ENCODE results near the gene ARFGAP3. TPM values are rescaled to one million over a fixed set of nuclear protein-coding genes. Genes with fewer than 3 reads are reported as not detected.
"Not testable (repeated sequence)": the region's sequence is repeated elsewhere in the genome, so short reads cannot be mapped to it uniquely, and the experiment has no call there.

ARFGAP3 gene
- total RNA-seq, 1 donor from 2014 or later, result 36.9 TPM

DNA sequence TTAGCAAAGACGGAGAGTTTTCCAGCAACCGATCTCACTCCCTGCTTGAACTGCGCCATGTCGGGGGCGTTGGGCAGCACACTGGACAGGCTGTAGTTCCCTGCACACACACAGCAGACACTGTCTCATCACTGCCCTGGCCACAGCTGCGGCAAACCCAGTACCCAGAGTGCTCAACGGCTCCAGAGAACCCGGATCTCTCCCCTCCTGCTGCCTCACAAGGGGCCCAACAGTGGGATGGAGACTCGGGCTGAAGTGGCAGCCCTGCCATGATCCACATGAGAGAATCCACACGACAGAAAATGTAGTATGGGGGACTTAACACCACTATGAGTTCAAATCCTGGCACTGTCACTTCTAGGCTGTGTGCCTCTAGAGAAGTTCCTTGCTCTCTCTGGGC, 58.0 kb downstream of the ARFGAP3 start:
- intact Hi-C loops (cut with micrococcal nuclease), result no loop called here

DNA sequence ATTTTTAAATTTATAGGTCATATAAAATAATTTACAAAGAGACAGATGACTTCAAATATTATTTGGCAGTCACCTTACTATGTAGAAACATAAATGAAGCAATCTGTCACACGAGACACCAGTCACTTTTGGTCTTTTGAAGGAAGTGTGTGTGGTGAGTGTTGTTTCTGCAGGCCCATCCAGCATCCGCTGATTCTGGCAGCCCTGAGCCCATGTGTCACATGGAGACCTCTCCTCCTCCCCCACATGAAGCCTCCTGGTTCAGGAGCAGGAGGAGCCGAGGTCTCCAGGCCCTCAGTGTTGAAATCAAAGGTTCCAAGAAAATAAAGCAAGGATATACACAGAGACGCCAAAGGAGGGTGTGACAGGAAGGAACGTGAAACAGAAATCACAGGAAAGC, 60.1 kb downstream of the ARFGAP3 start:
- intact Hi-C loops (cut with micrococcal nuclease), result no loop called here

DNA sequence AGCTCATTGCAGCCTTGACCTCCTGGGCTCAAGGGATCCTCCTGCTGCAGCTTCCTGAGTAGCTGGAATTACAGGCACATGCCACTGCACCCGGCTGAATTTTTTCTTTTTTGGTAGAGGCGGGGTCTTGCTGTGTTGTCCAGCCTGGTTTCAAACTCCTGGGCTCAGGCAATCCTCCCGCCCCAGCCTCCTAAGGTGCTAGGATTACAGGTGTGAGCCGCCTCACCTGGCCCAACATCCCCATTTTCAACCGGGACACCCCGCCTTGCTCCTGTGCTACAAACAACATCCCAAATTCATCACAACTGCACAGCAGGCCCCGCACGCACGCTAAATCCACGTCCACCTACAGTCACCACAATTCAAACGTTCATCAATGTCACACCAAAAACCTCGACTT, 61.0 kb downstream of the ARFGAP3 start:
- intact Hi-C loops (cut with micrococcal nuclease), result no loop called here

DNA sequence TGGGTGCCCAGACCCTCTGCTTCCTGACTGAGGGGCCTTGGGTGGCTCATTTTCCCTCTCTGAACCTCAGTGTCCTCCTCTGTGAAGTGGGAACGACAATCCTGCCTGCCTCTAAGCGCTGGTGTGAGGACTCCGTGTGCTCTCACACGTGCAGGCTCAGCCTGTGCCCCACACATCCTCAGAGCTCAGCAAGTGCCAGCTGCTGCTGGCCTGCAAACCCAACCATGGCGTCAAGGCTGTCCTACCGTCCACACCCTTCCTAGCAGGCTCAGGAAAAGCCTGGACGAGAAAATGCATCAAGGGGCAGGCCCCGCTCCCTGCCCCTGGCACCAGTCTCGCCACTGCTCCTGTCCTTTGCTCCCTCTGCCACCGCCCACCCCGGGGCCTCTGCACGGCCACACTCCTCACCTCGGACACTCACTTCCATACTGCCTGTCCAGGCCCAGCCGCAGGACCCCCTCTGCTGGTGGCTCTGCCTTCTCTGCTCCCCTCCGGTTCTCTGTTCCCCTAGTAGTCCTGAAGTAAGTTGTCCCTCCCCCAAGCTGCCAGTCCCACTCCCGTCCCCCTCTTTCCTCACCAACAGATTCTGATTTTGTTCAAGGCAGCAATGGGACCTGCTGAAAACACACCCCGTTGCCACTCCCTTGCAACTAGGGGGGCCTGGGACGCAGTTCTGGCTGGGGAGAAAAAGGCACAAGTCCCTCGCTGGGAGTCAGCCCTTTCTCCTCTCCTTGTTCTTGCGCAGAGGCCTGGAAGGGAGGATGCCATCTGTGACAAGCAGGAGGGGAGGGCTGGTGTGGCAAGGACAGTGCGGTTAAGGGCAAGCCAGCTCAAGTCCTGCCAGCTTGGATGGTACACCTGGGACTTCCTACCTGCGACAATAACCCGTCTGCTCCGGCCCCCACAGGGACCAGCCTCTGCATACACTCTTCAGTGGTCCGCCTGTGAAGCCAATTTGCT, 62.2 kb downstream of the ARFGAP3 start:
- intact Hi-C loops (cut with micrococcal nuclease), result no loop called here

DNA sequence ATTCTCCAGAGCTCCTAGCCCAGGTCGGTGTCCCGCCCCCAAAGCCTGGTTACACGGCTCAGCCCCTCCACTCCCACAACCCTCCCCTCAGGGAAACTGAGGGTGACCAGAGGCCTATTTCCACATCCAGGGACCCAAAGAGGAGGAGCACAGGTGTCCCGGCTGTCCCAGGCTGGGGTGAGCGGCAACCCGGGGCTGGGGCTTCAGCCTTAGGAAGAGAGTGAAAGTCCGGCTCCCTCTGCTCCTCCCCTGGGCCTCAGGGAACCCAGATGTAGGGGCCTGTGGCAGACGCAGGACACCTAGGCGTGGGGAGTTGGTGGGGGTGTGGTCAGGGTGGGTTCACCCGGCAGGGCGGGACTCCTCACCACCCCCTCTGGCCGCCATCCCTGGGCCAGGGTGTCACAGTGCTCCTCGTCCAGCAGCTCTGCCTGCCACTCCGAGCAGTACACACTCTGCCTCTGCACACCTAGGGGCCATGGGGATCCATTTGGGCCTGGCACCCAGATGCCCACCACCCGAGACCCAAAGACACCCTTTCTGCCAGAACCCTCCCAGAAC, 63.1 kb downstream of the ARFGAP3 start:
- intact Hi-C loops (cut with micrococcal nuclease), result no loop called here

DNA sequence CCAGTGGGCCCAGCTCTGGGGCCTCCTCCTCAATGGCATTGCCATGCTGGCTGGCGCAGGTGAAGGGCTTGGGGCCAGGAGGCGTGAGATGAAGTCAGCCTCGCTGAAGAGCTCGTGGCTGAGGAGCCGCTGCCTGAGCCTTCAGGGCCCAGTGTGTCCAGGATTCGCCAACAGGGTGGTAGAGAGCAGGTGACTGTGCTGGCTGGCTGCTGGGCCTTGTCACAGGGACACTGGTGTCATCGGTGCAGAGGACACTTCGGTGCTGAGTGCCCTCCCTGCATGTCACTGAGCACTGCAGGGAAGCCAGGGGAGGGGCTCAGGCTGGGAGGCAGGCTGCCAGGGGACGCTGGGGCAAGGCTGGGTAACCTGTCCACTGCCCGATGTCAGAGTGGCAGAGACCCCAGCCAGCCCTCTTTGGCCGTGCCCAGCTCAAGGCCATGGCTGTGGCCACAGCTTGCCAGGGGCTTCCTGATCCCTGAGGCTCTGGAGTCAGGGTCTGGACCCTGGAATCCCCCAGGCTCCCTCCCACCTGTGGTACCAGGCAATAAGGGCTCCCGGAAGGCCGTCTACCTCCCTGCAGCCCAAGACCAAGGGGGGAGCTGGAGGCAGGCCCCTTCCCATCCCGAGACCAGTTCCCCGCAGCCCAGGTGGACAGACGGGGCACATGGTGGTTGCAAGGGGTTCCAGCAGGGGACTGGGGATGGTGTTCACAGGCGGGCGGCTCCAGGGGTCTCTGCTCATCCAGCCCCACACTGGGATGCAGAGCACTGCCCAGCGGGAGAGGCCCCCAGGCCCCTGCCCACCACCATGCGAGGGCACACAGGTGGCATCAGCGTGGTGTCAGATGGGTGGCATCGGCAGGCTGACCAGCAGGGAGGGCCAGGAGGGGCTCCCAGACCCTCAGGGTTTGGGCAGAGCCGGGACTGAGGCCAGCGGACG, 63.9 kb downstream of the ARFGAP3 start:
- intact Hi-C loops (cut with micrococcal nuclease), result no loop called here

DNA sequence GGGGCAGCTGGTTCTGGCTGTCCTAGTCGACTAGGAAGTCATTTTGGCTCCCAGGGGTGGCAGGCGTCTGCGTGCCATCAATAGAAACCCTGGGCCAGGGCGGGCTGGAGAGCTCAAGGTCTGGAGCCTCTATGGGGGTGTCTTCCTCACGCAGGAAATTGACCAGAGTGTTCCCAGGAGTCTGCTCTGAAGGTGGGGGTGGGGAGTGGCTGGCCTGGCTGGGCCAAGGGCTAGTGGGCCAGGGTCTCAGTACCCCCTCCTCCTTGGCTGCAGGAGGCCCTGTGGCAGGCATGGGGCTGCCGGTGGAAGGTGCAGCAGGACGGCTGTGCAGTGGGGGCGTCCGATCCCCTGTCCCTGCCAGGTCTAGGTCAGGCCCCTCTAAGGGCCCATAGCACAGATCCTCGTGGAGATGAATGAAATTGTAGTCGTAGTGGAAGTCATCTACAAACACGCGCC, 64.6 kb downstream of the ARFGAP3 start:
- intact Hi-C loops (cut with micrococcal nuclease), result no loop called here

DNA sequence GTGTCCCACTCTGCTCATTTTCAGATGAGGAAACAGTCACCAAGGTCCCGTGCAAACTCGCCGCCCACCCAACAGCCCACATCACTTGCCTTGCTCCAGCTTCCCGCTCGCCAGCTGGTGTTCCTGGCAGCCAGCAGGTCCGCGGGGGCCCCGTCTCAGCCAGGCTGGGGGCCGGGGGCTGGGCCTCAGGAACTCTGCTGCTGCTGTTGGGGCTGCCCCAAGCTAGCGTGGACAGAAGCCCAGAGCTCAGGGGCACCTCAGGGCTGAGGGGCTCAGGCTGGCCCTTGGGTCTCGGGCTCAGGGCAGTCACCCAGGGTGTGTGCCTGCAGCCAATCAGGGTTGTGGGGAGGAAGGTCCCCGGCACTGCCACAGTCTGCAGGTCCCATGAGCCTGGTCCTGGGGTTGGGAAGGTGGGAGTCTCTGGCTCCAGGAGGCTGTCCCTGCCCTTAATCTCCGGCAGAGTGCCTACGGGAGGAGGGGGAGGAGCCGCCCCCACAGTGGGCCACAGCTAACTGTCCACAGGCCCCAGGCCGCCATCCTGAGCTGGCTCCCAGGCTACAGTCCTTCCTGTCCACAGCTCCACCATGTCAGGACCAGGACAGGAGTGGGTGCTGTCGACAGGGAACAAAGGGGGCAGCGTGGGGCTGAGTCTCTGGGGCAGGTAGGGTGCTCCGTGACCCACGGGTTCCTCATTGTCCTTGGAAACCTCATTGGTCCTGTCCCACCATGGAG, 65.2 kb downstream of the ARFGAP3 start:
- intact Hi-C loops (cut with micrococcal nuclease), result no loop called here

DNA sequence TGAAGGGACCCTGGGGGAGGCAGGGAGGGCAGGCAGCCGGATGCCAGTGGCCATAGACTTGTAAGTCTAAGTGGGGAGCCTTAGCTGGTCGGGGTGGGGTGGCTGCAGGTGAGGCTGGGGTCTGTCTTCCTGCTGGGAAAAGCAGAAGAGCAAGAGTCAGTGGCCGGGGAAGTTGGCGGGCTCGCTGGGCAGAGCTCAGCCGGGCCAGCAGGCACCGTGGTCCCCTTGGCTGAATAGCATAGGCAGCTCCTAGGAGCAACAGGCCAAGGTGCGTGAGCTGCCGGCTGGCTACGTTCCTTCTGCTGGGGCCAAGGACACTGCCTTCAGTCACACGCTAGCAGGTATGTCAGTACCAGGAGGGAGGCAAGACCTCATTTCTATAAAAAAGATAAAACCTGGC, 68.6 kb downstream of the ARFGAP3 start:
- intact Hi-C loops (cut with micrococcal nuclease), result no loop called here

DNA sequence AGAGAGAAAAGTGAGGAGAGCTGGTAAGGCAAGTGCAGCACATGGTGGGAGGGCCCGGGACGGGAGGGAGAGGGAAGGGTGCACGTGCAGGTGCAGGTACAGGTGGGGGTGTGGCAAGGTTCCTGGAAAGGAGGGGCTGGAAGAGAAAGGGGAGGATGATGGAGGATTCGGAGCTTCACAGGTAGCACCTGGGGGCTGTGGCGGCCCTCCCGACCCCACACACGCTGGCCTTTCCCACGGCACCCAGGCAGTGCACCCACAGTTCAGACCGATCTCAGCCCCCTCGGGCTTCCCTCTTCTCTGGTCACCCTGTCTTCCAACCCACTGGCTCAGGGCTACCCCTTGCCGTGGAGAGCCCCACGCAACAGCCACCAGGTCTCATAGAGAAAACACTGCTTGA, 69.1 kb downstream of the ARFGAP3 start:
- intact Hi-C loops (cut with micrococcal nuclease), result no loop called here

DNA sequence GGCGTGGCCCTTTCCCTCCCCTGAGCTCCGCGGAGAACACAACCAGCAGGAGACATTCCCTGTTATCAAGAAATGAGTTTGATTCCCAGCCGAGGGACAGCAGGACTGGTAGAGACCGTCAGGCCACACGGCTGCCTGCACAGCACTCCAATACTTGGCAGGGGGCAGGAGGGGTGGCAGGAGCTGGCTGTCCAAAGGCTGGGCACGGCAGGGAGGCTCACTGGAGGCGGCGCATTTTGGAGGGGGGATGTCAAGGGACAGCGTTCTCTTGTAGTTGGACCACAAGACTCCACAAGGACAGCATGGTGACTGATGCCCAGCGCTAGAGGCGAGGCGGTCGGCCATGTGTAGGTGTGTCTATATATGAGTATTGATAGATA, 69.7 kb downstream of the ARFGAP3 start:
- intact Hi-C loops (cut with micrococcal nuclease), result no loop called here

DNA sequence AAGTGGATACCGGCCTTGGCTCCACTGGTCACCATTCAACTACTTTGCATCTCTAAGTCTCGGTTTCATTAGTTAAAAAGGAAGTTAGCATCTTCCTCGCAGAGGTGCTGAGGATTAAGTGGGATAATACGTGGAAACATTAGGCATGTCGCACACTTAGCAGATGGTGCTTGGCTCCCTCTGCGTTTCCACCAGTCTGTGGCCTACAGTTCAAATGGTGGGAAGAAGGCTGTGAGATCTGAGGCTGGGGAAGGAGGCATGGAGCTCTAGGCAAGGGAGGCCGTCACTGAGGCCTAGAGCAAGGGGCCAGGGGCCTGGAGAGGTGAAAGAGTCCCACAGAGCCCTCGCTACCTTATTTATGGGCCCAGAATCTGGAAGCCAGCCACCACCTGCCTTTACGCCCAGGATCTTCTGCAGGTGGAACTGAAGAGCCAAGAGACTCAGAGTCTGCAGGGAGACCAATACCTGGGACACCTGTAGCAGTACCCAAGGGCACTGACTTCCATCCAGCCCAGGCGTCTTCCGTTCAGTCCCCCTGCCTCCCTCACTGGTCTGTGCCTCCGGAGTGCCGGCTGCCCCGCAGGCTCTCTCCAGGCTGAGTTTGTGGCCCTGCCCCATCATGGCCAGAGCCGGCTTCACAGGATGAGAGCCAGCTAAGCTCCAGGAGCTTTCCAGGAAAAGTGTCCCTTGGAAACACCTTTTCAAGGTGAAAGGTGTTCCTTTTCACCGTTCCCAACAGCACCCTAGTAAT, 70.3 kb downstream of the ARFGAP3 start:
- intact Hi-C loops (cut with micrococcal nuclease), result no loop called here

DNA sequence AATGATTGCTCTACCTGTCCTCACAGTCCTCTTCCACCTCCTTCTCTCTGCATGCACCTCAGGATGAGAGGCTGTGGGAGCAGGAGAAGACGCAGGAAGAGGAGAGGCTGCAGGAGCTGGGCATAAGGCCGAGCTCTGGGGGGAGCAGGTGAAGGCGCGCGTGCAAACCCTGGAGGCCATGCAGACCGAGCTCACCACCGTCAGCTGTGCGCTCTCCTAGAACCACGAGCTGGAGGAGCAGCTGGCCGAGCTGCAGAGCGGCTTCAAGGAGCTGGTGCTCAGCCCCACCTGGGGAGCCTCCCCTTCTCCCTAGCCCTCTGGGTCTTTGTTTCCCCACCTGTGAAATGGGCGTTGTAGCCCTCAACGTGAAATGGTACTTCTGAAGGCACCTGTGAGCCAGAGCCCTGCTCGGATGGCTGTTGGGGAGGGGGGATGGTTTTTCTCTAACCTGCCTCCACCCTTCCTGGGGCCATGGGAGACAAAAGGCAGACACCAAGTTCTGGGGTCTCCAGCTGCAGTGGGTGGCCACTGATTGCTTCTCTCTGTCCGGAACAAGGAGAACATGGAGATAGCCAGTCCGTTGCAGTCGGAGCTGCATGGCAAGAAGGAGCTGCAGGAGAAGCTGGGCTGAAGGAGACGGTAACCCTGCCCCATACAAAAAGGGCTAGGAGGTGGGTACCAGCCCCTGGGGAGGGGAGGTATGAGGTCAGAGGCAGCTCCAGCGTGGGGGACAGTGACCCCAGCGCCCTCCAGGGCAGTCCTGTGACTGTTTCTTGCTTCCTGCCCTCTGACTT, 71.2 kb downstream of the ARFGAP3 start:
- intact Hi-C loops (cut with micrococcal nuclease), result no loop called here

DNA sequence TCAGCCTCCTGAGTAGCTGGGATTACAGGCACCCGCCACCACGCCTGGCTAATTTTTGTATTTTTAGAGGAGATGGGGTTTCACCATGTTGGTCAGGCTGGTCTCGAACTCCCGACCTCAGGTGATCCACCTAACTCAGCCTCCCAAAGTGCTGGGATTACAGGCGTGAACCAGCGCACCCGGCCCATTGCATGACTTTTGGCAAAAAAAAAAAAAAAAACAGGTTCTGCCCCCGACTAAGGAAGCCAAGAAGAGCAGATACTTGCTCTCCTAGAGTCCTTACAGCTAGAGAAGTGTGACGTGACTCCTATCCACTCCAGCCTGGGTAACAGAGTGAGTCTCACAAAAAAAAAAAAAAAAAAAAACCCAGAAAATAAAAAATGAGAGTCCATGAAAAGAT, 74.8 kb downstream of the ARFGAP3 start:
- intact Hi-C loops (cut with micrococcal nuclease), result not testable (repeated sequence)

DNA sequence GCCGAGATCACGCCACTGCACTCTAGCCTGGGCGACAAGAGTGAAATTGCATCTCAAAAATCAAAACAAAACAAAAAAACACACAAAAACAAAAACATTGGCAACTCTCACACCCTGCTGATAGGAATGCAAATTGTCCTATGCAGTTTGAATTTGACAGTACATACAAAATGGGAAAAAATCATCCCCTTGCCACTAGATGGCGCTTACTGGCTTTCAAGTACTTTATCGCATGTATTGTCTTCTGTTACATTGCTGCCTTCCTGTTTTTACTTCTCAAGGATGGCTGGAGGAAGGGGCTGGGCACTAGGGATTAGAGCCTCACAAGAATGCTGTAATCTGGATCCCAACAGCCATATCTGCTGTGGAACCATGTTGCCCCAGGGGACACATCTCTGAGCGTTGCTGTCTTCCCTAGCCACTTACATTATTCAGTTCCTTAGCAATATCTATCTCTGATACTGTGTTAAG, 77.0 kb downstream of the ARFGAP3 start:
- intact Hi-C loops (cut with micrococcal nuclease), result loop anchor here (1.0 kb wide), 1 partner anchor 310 kb away; no protein-coding TSS in a partner anchor

DNA sequence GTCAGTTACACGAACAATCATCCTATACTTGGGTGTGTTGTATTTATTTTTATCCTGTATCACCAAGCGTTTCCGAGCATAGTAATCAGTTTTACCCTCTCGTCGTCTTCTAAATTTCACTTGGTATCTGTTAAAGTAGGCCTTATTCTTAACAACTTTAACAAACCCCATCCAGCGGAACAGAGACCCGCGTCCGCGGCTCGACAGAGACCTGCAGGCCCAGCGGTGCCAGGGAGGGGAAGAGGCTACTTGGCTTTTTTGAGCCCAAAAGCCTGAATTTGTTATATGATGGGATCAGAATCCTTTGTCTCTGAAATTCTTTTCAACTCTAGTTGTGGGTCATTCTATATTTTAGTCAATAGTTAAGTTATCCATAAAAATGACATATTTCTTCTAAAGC, 79.9 kb downstream of the ARFGAP3 start:
- intact Hi-C loops (cut with micrococcal nuclease), result no loop called here

DNA sequence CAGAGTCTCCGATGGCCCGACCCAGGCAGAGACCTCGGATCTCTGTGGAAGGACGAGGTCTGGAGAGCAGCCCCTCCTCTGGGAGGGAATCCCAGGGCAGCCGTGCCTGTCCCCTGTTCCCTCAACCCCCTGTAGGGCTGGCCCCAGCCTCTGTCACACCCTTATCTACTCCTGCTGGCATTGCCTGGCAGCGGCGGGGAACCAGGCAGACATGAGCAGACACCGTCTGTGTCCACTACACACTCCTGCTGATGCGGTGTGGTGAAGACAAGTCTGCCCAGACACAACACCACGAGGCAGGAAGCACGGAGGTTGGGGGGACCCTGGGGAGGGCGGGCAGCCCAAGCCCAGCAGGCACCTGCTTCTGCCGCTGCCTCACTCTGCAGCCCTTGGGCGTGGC, 83.9 kb downstream of the ARFGAP3 start:
- intact Hi-C loops (cut with micrococcal nuclease), result no loop called here

DNA sequence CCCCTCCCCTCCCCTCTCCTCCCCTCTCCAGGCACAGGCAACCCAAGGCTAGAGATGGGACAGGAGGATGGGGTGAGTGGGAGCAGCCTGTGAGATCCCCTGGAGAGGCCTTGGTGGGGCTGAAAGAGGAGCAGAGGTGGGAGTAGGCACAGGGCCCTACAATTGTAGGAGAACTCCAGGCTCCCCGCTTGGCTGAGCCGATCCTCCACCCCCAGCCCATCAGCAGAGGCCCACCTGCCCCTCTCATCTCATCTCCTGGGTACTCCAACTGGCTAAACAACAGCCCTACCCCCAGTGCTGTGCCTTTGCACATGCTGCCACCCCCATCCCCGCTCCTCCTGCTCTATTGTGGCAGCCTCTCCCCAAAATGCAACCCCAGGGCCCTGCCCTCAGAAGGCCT, 84.4 kb downstream of the ARFGAP3 start:
- intact Hi-C loops (cut with micrococcal nuclease), result no loop called here

DNA sequence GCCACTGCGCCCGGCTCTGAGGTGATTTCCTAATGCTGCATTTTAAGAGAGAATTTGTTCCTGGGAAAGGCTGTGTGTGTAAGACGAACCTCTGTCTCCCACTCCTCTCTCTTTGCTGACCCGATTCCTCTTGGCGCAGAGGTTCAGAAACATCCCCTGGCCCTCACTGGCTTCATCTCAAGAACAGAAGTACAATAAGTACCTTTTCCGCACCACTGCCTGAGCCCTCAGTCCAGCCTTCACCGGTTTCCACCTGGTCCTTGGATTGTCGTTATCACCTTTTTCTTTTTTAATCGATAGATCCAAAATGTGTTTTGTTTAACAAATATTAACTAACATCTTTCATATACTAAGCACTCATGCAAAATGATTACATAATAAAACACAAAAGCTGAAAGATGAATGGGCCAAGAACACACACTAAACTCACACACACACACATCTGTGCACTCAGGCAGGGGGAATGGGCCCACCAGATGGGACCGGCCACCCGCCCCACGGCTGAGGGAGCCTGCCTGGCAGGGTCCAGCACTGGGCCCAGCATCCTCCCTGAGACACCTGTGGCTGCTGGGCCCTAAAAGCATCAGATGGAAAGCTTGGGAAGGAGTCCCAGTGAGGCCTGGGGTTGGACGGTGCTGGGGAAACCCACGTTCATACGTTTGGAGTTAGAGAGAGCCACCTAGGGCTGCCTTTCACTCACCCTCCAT, 86.0 kb downstream of the ARFGAP3 start:
- intact Hi-C loops (cut with micrococcal nuclease), result no loop called here
